ENCODE measurements around the gene FN1.

Gene FN1

DNA sequence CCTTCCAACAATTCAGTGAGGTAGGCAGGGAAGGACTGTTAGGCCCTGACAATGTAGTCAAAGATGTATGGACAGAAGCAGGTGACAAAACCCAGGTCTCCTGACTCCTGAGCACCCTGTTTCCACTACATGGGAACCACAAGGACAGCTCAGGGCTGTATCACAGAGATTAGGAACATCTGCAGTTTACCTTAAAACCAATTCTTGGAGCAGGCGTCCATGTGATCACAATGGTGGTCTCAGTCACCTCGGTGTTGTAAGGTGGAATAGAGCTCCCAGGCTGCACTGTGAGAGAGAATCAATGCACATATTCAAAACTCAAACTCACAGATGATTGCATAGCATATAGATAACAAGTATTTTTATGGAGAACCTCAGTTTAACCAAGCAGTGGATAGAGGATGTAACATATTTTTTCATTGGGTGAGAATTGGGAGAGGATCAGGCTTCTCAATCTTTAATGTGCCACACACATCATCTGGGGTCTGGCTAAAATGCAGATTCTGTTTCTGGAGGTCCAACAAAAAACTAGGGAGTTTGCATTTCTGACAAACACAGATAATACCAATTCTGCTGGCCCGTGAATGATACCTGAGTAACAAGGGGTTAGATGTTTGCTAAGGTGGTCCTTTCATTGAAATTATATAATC lies 36.7 kb downstream of the FN1 start:
- Histone ChIP-seq H2AFZ (ENCODE audit: low read length) (no peak overlapping the region), H3K27me3 (replicated peaks; ENCODE audit: insufficient read depth, low read length) (no peaks in the 10 kb centered on the region), H3K4me3 (ENCODE audit: low read length) (no peak overlapping the region), H3K27ac (ENCODE audit: low read length) (no peak overlapping the region), H3K4me1 (ENCODE audit: low read length) (no peaks in the 10 kb centered on the region; the same call in 1 of the 2 replicates), H4K20me1 (ENCODE audit: insufficient read depth, low read length) (no peaks in the 10 kb centered on the region), H3K9ac (ENCODE audit: low read length) (no peak overlapping the region), H3K36me3 (replicated peaks; ENCODE audit: insufficient read depth, low read length) (no peaks in the 10 kb centered on the region), H3K9me2 (replicated peaks; ENCODE audit: insufficient read depth, low read length) (no peaks in the 10 kb centered on the region), H3K79me2 (ENCODE audit: low read length) (no peaks in the 10 kb centered on the region), H3F3A (ENCODE audit: insufficient read depth, low read length) (no peaks in the 10 kb centered on the region), H3K4me2 (ENCODE audit: low read depth, low read length) (no peak overlapping the region), H3K9me3 (replicated peaks; ENCODE audit: insufficient read depth, low read length) (no peaks in the 10 kb centered on the region)
- TF ChIP-seq, protein P1, sequence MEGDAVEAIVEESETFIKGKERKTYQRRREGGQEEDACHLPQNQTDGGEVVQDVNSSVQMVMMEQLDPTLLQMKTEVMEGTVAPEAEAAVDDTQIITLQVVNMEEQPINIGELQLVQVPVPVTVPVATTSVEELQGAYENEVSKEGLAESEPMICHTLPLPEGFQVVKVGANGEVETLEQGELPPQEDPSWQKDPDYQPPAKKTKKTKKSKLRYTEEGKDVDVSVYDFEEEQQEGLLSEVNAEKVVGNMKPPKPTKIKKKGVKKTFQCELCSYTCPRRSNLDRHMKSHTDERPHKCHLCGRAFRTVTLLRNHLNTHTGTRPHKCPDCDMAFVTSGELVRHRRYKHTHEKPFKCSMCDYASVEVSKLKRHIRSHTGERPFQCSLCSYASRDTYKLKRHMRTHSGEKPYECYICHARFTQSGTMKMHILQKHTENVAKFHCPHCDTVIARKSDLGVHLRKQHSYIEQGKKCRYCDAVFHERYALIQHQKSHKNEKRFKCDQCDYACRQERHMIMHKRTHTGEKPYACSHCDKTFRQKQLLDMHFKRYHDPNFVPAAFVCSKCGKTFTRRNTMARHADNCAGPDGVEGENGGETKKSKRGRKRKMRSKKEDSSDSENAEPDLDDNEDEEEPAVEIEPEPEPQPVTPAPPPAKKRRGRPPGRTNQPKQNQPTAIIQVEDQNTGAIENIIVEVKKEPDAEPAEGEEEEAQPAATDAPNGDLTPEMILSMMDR (IDR thresholded peaks at IDR 0.05; ENCODE audit: low read length) = no peak
- TF ChIP-seq EZH2 (optimal IDR thresholded peaks at IDR 0.05; ENCODE audit: low read depth, low read length) (no peak), EZH2phosphoT487 (IDR thresholded peaks at IDR 0.05; ENCODE audit: low read length) (no peak)
- no peak for DNase-seq

DNA sequence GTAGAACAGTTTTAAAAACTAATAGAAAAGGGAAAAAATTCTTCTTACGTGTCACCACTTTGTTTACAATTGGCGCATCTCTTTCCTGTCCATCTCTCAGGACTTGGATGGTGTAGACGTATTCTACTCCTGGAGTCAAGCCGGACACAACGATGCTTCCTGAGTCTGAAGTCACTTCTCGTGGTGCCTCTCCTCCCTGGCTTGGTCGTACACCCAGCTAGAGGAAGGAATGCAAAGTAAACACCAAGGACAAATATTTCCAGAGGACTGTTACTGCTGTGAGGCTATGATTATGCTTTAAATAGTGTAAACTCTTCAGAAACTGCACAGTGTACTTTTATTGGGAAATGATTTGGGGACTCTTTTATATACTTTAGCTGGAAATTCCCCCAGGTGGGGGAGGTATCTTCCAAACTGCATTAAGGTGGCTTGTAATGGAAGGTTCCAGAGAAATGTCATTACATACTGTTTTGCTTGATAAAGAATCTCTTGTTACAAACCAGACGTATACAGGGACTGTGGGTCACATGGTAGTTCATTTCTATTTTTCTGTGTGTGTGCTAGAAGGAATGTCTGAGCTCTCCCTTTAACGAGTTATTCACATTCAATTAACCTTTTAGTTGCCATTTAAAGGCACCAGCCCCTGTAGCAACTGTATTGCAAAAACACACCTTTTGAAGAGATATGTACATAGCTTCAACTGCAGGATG lies 38.1 kb downstream of the FN1 start:
- no peak for DNase-seq
- TF ChIP-seq EZH2phosphoT487 (IDR thresholded peaks at IDR 0.05; ENCODE audit: low read length) (no peak), EZH2 (optimal IDR thresholded peaks at IDR 0.05; ENCODE audit: low read depth, low read length) (no peak)
- TF ChIP-seq, protein P1 (IDR thresholded peaks at IDR 0.05; ENCODE audit: low read length) = no peak
- Histone ChIP-seq H3K9ac (ENCODE audit: low read length) (no peak overlapping the region), H3K9me2 (replicated peaks; ENCODE audit: insufficient read depth, low read length) (no peaks in the 10 kb centered on the region), H2AFZ (ENCODE audit: low read length) (no peak overlapping the region), H3K79me2 (ENCODE audit: low read length) (no peaks in the 10 kb centered on the region), H3K27ac (ENCODE audit: low read length) (no peak overlapping the region), H3K9me3 (replicated peaks; ENCODE audit: insufficient read depth, low read length) (no peaks in the 10 kb centered on the region), H4K20me1 (ENCODE audit: insufficient read depth, low read length) (no peaks in the 10 kb centered on the region), H3K4me2 (ENCODE audit: low read depth, low read length) (no peak overlapping the region), H3K36me3 (replicated peaks; ENCODE audit: insufficient read depth, low read length) (no peaks in the 10 kb centered on the region), H3F3A (ENCODE audit: insufficient read depth, low read length) (no peaks in the 10 kb centered on the region), H3K4me3 (ENCODE audit: low read length) (no peak overlapping the region), H3K27me3 (replicated peaks; ENCODE audit: insufficient read depth, low read length) (no peaks in the 10 kb centered on the region), H3K4me1 (ENCODE audit: low read length) (no peaks in the 10 kb centered on the region; the same call in 1 of the 2 replicates)

DNA sequence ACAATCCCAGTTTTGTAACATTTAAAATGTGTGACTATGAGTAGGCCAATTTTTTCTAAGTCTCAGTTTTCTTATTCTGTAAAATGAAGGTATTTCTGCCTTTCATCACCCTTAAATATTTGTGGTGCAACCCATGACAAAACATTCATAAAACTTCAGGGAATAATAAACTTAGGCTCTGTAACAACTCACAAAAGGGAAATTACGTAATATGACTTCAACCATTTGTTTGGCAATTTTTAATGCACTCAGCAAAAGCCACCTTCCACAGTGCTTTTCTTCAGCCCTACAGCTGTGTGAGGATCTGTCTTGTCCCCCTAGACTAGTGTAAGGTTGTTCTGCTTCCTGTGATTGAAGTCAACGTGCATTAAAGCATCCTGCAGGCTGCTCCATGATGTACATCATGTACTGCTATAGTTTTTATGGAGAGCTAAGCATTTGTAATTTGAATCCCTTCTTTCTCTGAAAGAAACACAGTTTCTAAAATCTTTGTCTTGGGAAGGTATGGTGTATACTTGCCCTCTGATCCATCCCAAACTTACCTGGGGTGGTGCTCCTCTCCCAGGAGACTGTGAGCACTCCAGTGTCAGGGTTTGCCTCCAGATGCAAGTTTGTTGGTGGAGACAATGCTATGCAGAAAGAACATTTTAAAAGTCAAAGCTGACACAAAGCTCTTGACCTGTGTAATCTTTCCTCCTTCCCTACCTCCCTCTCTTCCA lies 39.1 kb downstream of the FN1 start:
- TF ChIP-seq, protein P1 (IDR thresholded peaks at IDR 0.05; ENCODE audit: low read length) = no peak
- TF ChIP-seq EZH2 (optimal IDR thresholded peaks at IDR 0.05; ENCODE audit: low read depth, low read length) = no peak
- no peak for TF ChIP-seq EZH2phosphoT487 (IDR thresholded peaks at IDR 0.05; ENCODE audit: low read length)
- Histone ChIP-seq H2AFZ (ENCODE audit: low read length) (no peak overlapping the region), H3K27me3 (replicated peaks; ENCODE audit: insufficient read depth, low read length) (no peaks in the 10 kb centered on the region), H3F3A (ENCODE audit: insufficient read depth, low read length) (no peaks in the 10 kb centered on the region), H3K79me2 (ENCODE audit: low read length) (no peaks in the 10 kb centered on the region), H3K27ac (ENCODE audit: low read length) (no peak overlapping the region), H3K4me2 (ENCODE audit: low read depth, low read length) (no peak overlapping the region), H3K4me1 (ENCODE audit: low read length) (no peaks in the 10 kb centered on the region), H3K9me2 (replicated peaks; ENCODE audit: insufficient read depth, low read length) (no peaks in the 10 kb centered on the region), H3K36me3 (replicated peaks; ENCODE audit: insufficient read depth, low read length) (no peaks in the 10 kb centered on the region), H3K4me3 (ENCODE audit: low read length) (no peak overlapping the region), H3K9me3 (replicated peaks; ENCODE audit: insufficient read depth, low read length) (no peaks in the 10 kb centered on the region), H3K9ac (ENCODE audit: low read length) (no peak overlapping the region), H4K20me1 (ENCODE audit: insufficient read depth, low read length) (no peaks in the 10 kb centered on the region)
- no peak for DNase-seq
